ENCODE data around the gene CDH3. TPM values are rescaled to one million over a fixed set of nuclear protein-coding genes. Genes with fewer than 3 reads are reported as not detected.

CDH3 gene
- total RNA-seq, 4 donors from 2014 or later: 1.1 to 5.0 (median 3.2) TPM

DNA sequence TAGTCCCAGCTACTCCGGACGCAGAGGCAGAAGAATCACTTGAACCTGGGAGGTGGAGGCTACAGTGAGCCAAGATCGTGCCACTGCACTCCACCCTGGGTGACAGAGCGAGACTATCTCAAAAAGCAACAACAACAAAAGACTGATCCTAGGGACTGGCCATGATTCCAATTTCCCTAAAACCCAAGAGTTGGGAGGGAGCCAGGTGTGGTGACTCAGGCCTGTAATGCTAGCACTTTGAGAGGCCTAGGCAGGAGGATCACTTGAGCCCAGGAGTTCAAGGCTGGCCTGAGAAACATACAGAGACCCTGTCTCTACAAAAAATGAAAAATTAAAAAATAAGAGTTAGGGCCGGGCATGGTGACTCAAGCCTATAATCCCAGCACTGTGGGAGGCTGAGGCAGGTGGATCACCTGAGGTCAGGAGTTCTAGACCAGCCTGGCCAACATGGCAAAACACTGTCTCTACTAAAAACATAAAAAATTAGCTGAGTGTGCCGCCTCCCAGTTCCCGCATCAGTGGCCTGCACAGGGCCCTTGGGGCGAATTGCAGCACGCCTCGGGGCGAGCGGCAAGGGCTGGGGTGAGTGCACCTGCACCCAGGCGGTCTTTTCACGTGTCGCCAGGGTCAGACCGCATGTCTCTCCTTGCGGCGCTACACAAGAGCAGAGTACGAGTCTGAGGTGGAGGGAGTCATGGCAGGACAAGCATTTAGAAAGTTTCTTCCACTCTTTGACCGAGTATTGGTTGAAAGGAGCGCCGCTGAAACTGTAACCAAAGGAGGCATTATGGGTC is 40.8 kb downstream of the CDH3 start:
- Histone ChIP-seq H3K36me3 (no peaks in the 10 kb centered on the region), H3K27me3 (no peaks in the 10 kb centered on the region), H3K4me3 (replicated peaks in 1 of 3) (no peak overlapping the region), H3K4me1 (no peaks in the 10 kb centered on the region), H3K9me3 (no peaks in the 10 kb centered on the region), H3K27ac (no peak overlapping the region)
- no peak for TF ChIP-seq POLR2A (IDR thresholded peaks at IDR 0.05)
- TF ChIP-seq, protein P1, sequence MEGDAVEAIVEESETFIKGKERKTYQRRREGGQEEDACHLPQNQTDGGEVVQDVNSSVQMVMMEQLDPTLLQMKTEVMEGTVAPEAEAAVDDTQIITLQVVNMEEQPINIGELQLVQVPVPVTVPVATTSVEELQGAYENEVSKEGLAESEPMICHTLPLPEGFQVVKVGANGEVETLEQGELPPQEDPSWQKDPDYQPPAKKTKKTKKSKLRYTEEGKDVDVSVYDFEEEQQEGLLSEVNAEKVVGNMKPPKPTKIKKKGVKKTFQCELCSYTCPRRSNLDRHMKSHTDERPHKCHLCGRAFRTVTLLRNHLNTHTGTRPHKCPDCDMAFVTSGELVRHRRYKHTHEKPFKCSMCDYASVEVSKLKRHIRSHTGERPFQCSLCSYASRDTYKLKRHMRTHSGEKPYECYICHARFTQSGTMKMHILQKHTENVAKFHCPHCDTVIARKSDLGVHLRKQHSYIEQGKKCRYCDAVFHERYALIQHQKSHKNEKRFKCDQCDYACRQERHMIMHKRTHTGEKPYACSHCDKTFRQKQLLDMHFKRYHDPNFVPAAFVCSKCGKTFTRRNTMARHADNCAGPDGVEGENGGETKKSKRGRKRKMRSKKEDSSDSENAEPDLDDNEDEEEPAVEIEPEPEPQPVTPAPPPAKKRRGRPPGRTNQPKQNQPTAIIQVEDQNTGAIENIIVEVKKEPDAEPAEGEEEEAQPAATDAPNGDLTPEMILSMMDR (IDR thresholded peaks at IDR 0.05): no peak
- WGBS, 2 donors: 87 to 92% methylated on average over 22 of the region's 22 CpGs
- intact Hi-C loops (cut with DNase I): no loop called here
- DNase-seq: no peak

DNA sequence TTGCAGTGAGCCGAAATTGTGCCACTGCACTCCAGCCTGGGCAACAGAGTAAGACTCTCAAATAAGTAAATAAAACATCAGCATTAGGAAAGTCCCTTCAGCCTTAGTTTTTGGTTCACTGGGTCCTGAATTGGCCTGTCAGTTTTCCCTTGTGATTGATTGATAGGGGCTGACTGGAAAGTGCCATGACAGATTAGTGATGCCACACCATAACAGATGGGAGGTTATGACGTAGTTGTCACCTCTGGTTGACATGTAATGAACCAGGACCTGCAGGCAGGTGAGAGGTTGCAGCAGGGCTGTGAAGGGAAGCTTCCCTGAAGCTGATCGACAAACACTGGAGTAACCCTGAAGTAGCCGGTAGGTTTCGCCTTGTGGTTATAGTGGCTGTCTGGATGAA is 41.8 kb downstream of the CDH3 start:
- intact Hi-C loops (cut with DNase I): no loop called here
- no peak for TF ChIP-seq POLR2A (IDR thresholded peaks at IDR 0.05)
- TF ChIP-seq, protein P1 (IDR thresholded peaks at IDR 0.05): no peak
- WGBS, 2 donors: 93 to 96% methylated on average over 5 of the region's 5 CpGs
- no peaks in the 10 kb centered on the region for H3K27me3 ChIP-seq
- H3K36me3 ChIP-seq: no peaks in the 10 kb centered on the region
- H3K4me1 ChIP-seq: no peaks in the 10 kb centered on the region
- no peaks in the 10 kb centered on the region for H3K9me3 ChIP-seq
- DNase-seq: no peak
- no peak overlapping the region for H3K27ac ChIP-seq
- no peak overlapping the region for H3K4me3 ChIP-seq (replicated peaks in 1 of 3)

DNA sequence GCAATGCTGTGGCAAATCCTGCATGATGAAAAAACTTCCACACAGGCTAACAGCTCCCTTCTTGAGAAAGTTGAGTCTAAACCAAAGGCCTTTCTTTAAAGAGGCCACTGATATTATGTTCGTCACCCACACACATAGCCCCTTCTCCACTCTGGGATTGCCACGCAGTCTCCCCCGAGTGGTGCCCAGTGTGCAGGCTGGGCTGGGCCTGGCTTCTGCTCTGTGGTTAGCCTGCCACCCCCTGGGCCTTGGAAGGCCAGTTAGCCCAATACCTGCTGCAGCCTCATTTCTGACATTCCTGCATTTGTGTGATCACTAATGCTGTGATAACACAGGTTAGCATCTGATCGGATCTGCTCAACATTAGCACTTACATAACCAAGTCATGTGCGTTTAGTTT is 44.8 kb downstream of the CDH3 start:
- no peaks in the 10 kb centered on the region for H3K27me3 ChIP-seq
- no peak for DNase-seq
- TF ChIP-seq POLR2A (IDR thresholded peaks at IDR 0.05): no peak
- TF ChIP-seq, protein P1 (IDR thresholded peaks at IDR 0.05): no peak
- no peak overlapping the region for H3K4me3 ChIP-seq (replicated peaks in 1 of 3)
- intact Hi-C loops (cut with DNase I): no loop called here
- no peaks in the 10 kb centered on the region for H3K36me3 ChIP-seq
- 80 to 89% methylated on average over 5 of the region's 5 CpGs for WGBS, 2 donors
- H3K27ac ChIP-seq: no peak overlapping the region
- H3K9me3 ChIP-seq: no peaks in the 10 kb centered on the region
- H3K4me1 ChIP-seq: no peaks in the 10 kb centered on the region

DNA sequence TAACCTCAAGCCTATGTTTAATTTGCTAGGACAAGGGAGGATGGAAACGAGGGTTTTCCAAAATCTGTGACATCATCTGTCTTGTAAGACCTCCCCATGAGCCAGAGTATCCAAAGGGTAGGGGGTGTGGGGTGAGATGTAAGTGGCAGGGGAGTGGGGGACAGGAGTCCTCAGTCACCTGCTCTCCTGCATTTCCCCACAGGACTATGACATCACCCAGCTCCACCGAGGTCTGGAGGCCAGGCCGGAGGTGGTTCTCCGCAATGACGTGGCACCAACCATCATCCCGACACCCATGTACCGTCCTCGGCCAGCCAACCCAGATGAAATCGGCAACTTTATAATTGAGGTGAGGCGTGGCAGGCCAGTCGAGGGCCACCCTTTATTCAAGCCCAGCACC is 50.5 kb downstream of the CDH3 start:
- H3K4me1 ChIP-seq: no peaks in the 10 kb centered on the region
- intact Hi-C loops (cut with DNase I): no loop called here
- H3K4me3 ChIP-seq (replicated peaks in 1 of 3): no peak overlapping the region
- 81 to 86% methylated on average over 11 of the region's 11 CpGs for WGBS, 2 donors
- no peaks in the 10 kb centered on the region for H3K27me3 ChIP-seq
- no peaks in the 10 kb centered on the region for H3K9me3 ChIP-seq
- no peaks in the 10 kb centered on the region for H3K36me3 ChIP-seq
- H3K27ac ChIP-seq: no peak overlapping the region
- TF ChIP-seq, protein P1 (IDR thresholded peaks at IDR 0.05): no peak
- no peak for TF ChIP-seq POLR2A (IDR thresholded peaks at IDR 0.05)
- DNase-seq: no peak

DNA sequence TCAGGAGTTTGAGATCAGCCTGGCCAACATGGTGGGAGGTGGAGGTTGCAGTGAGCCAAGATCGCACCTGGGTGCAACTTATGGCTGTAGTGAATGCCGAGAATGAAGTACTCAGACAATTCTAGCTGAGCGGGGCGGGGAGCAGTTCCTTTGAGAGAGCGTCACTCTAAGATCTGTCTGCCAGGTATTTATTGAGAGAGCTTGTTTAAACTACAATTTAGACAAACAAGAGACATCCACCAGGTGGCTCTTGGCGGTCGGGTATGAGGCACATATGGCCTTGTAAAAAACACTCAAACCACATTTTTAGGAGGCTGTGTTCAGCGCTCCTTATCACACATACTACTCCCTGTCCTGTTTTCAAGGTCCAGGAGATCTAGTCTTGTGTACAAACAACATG is 51.4 kb downstream of the CDH3 start:
- no peak overlapping the region for H3K4me3 ChIP-seq (replicated peaks in 1 of 3)
- peak in 1 of 2 donors; percentile 17 for DNase-seq
- WGBS, 2 donors: 57 to 88% methylated on average over 8 of the region's 8 CpGs
- intact Hi-C loops (cut with DNase I): no loop called here
- H3K36me3 ChIP-seq: no peaks in the 10 kb centered on the region
- no peaks in the 10 kb centered on the region for H3K4me1 ChIP-seq
- no peaks in the 10 kb centered on the region for H3K27me3 ChIP-seq
- H3K9me3 ChIP-seq: no peaks in the 10 kb centered on the region
- H3K27ac ChIP-seq: no peak overlapping the region
- TF ChIP-seq, protein P1 (IDR thresholded peaks at IDR 0.05): no peak
- no peak for TF ChIP-seq POLR2A (IDR thresholded peaks at IDR 0.05)
